HG03565 (cell line): ENCODE data around the gene GSTK1.

Experiments used
- ATAC-seq: cut with Tn5 transposase; IDR thresholded peaks from one replicate; pipeline ENCODE4 v1.9.1; 2021; ENCODE audit warnings: mild to moderate bottlenecking, moderate library complexity; ENCODE audit not compliant: unreplicated experiment

Gene GSTK1

GRCh38 chr7:143290293-143290692, 27.1 kb downstream of the GSTK1 start:
- no peak for ATAC-seq

GRCh38 chr7:143292876-143293275, 29.6 kb downstream of the GSTK1 start:
- ATAC-seq, result no peak

GRCh38 chr7:143295870-143296269, 32.6 kb downstream of the GSTK1 start:
- no peak for ATAC-seq

GRCh38 chr7:143296686-143297085, 33.4 kb downstream of the GSTK1 start:
- no peak for ATAC-seq

GRCh38 chr7:143299346-143299745, 36.1 kb downstream of the GSTK1 start:
- no peak for ATAC-seq

- ATAC-seq, result peak; percentile 51
Observed at GRCh38 chr7:143299840-143300239, 36.6 kb downstream of the GSTK1 start.

GRCh38 chr7:143300959-143301935, 38.0 kb downstream of the GSTK1 start:
- ATAC-seq, result no peak

- ATAC-seq, result no peak
Observed at GRCh38 chr7:143303733-143304132, 40.5 kb downstream of the GSTK1 start.

GRCh38 chr7:143304938-143305337, 41.7 kb downstream of the GSTK1 start:
- no peak for ATAC-seq

GRCh38 chr7:143305423-143306070, 42.3 kb downstream of the GSTK1 start:
- no peak for ATAC-seq

GRCh38 chr7:143308632-143309031, 45.4 kb downstream of the GSTK1 start:
- no peak for ATAC-seq

GRCh38 chr7:143314127-143314526, 50.9 kb downstream of the GSTK1 start:
- ATAC-seq, result no peak

- no peak for ATAC-seq
Observed at GRCh38 chr7:143315776-143316175, 52.5 kb downstream of the GSTK1 start, which contains the start of gene CLCN1. TSS of gene CLCN1 (plus strand) at chr7:143316111. CDS start at chr7:143316213, 102 bp downstream.

GRCh38 chr7:143316492-143316891, 53.3 kb downstream of the GSTK1 start:
- ATAC-seq, result no peak

GRCh38 chr7:143318661-143319060, 55.4 kb downstream of the GSTK1 start:
- no peak for ATAC-seq
